WTC11 (cell line): ENCODE measurements around the gene NTN1. TPM values are rescaled to one million over a fixed set of nuclear protein-coding genes. Genes with fewer than 3 reads are reported as not detected.
A peak's percentile ranks its signal among the peaks of the same experiment; 100 is the strongest.

Source experiments
- ATAC-seq: fragments of 200-7000 bp; cut with Tn5 transposase; 2 replicates; pipeline ENCODE4 v1.10.0; 2021; ENCODE audit warnings: mild to moderate bottlenecking, moderate library complexity
- CTCF ChIA-PET: fragments of 300-600 bp; sonication (Branson Sonifier 250); formaldehyde crosslinking; loops from one replicate; lab custom pipeline; 2021; ENCODE audit warnings: antibody characterized with exemption; lab: Charles Lee
- POLR2A ChIA-PET: fragments of 350-600 bp; sonication (Branson Sonifier 250); formaldehyde crosslinking; loops from one replicate; lab custom pipeline; 2021; ENCODE audit warnings: antibody characterized with exemption; lab: Charles Lee
- DNase-seq: peaks from one replicate; pipeline ENCODE4 v3.0.0; 2021; ENCODE audit warnings: low spot score
- H3K27ac Mint-ChIP-seq: 2 replicates; pipeline ENCODE4 v1.8.0; 2021; ENCODE audit warnings: mixed read lengths
- H3K27me3 Mint-ChIP-seq: 2 replicates; pipeline ENCODE4 v1.8.0; 2021; ENCODE audit warnings: low read depth, mild to moderate bottlenecking, moderate library complexity, mixed read lengths
- H3K36me3 Mint-ChIP-seq: 2 replicates; pipeline ENCODE4 v1.8.0; 2021; ENCODE audit warnings: mixed read lengths
- H3K4me1 Mint-ChIP-seq: 2 replicates; pipeline ENCODE4 v1.8.0; 2022; ENCODE audit warnings: mixed read lengths
- H3K4me3 Mint-ChIP-seq: 2 replicates; pipeline ENCODE4 v1.8.0; 2021; ENCODE audit warnings: mild to moderate bottlenecking, moderate library complexity, mixed read lengths
- H3K9me3 Mint-ChIP-seq: 2 replicates; pipeline ENCODE4 v1.8.0; 2021; ENCODE audit warnings: mixed read lengths
- FOXP1 ChIP-seq: sonication (generic); formaldehyde crosslinking; IDR thresholded peaks from 2 replicates; pipeline ENCODE4 v1.8.0; 2022; ENCODE audit warnings: missing genetic modification reagents, mild to moderate bottlenecking, moderate library complexity, borderline replicate concordance
- GRHL2 ChIP-seq: fragments of 250-450 bp; sonication (Bioruptor Pico); IDR thresholded peaks from 2 replicates; pipeline ENCODE4 v1.8.0; 2022; ENCODE audit warnings: mild to moderate bottlenecking, moderate library complexity; ENCODE audit not compliant: insufficient replicate concordance, severe bottlenecking
- IRF2 ChIP-seq: sonication (generic); formaldehyde crosslinking; IDR thresholded peaks from 2 replicates; pipeline ENCODE4 v1.8.0; 2022; ENCODE audit warnings: low read depth, missing genetic modification reagents, borderline replicate concordance
- JAZF1 ChIP-seq: fragments of 250-450 bp; sonication (Bioruptor Pico); IDR thresholded peaks from 2 replicates; pipeline ENCODE4 v1.9.0; 2021; ENCODE audit warnings: moderate library complexity, mild to moderate bottlenecking, inconsistent platforms
- MYBL2 ChIP-seq: sonication (generic); formaldehyde crosslinking; IDR thresholded peaks from 2 replicates; pipeline ENCODE4 v1.8.1; 2023; ENCODE audit warnings: mild to moderate bottlenecking, moderate library complexity, missing genetic modification reagents
- NR3C1 ChIP-seq: sonication (generic); formaldehyde crosslinking; conservative IDR thresholded peaks from 2 replicates; pipeline ENCODE4 v1.8.1; 2023; ENCODE audit warnings: low read depth, mild to moderate bottlenecking, missing genetic modification reagents
- OVOL2 ChIP-seq: fragments of 250-450 bp; sonication (Bioruptor Pico); IDR thresholded peaks from 2 replicates; pipeline ENCODE4 v1.9.0; 2021; ENCODE audit warnings: mild to moderate bottlenecking, borderline replicate concordance
- RELA ChIP-seq: sonication (generic); formaldehyde crosslinking; IDR thresholded peaks from 2 replicates; pipeline ENCODE4 v1.8.1; 2022; ENCODE audit warnings: missing genetic modification reagents, mild to moderate bottlenecking, borderline replicate concordance
- RORB ChIP-seq: fragments of 250-450 bp; sonication (Bioruptor Pico); IDR thresholded peaks from 2 replicates; pipeline ENCODE4 v1.9.0; 2021; ENCODE audit warnings: mild to moderate bottlenecking
- SP1 ChIP-seq: sonication (generic); formaldehyde crosslinking; conservative IDR thresholded peaks from 2 replicates; pipeline ENCODE4 v1.8.1; 2022; ENCODE audit warnings: missing genetic modification reagents
- TEAD4 ChIP-seq: sonication (generic); formaldehyde crosslinking; IDR thresholded peaks from 2 replicates; pipeline ENCODE4 v1.8.0; 2022; ENCODE audit warnings: mild to moderate bottlenecking, missing genetic modification reagents
- ZNF138 ChIP-seq: sonication (generic); formaldehyde crosslinking; conservative IDR thresholded peaks from 2 replicates; pipeline ENCODE4 v1.8.1; 2022; ENCODE audit warnings: mild to moderate bottlenecking, moderate library complexity, missing genetic modification reagents
- ZNF416 ChIP-seq: fragments of 250-450 bp; sonication (Bioruptor Pico); IDR thresholded peaks from 2 replicates; pipeline ENCODE4 v1.9.0; 2021; ENCODE audit warnings: mild to moderate bottlenecking, inconsistent platforms
- total RNA-seq: library from RNA; stranded (reverse); gene quantifications from 3 replicates; pipeline ENCODE4 v1.2.3, GENCODE V29; 2021
- TF ChIP-seq, protein P1 (sequence below): sonication (generic); formaldehyde crosslinking; IDR thresholded peaks from 2 replicates; pipeline ENCODE4 v1.8.0; 2022; ENCODE audit warnings: mild to moderate bottlenecking, missing genetic modification reagents
- TF ChIP-seq, protein P2 (sequence below): fragments of 200-600 bp; IDR thresholded peaks from 2 replicates; pipeline ENCODE4 v1.8.0; 2022; ENCODE audit warnings: antibody characterized with exemption
- TF ChIP-seq, protein P3 (sequence below): sonication (generic); formaldehyde crosslinking; IDR thresholded peaks from 2 replicates; pipeline ENCODE4 v1.8.1; 2023; ENCODE audit warnings: mild to moderate bottlenecking, moderate library complexity, missing genetic modification reagents

The NTN1 gene
- total RNA-seq, 1 experiment from 2014 or later = 5.5 TPM

DNA sequence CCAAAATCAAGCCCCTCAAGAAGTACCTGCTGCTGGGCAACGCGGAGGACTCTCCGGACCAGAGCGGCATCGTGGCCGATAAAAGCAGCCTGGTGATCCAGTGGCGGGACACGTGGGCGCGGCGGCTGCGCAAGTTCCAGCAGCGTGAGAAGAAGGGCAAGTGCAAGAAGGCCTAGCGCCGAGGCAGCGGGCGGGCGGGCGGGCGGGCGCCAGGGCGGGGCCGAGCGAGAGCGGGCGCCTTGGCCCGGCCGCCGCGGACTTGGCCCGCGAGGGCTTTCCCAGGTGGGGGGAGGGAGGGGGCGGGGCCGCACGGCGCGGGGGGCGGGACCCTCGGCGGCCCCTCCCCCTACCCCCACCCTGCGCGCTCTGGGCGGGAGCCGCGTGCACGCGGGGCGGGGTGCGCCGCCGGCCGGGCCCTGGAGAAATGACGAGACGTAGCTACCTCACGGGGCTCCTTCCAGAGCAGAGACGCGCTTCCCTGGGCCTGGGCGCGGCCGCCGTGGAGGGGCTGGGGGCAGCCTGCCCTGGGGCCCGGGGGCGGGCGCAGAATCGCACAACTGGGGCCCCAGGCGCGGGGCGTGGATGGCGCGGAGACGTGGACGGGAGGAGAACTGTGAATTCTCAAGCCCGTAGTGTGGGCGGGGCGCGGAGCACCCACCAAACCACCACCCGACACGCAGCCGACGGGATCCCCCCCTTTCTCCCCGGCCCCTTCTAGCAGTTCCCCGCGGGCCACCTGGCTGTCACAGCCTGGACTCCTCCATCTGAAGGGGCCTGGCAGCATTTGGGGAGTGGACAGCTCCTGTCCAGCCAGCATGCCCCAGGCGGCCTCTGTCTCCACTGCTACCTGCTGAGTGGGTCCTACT is 218.7 kb downstream of the NTN1 start:
- Mint-ChIP-seq H3K4me3 (peak overlapping the region; percentile 66), H3K36me3 (no peaks in the 10 kb centered on the region), H3K4me1 (peaks cover 42% of the 10 kb centered on the region), H3K9me3 (no peaks in the 10 kb centered on the region), H3K27me3 (peaks cover 17% of the 10 kb centered on the region), H3K27ac (no peak overlapping the region)
- ATAC-seq (peak; percentile 56), DNase-seq (peak; percentile 61)
- ChIA-PET CTCF (interaction anchor here (0.7 to 2.0 kb wide), 6 partner anchors 10 to 314 kb away, joined by 3 to 6 read pairs (median 4); no protein-coding TSS in a partner anchor), POLR2A (no interaction called here)
- TF ChIP-seq NR3C1 (CRISPR knock-in tag) (no peak), MYBL2 (CRISPR knock-in tag) (no peak), SP1 (CRISPR knock-in tag) (0 out of 2 replicates have a peak, but pooled peaks have one; percentile 31)
- TF ChIP-seq, protein P1, sequence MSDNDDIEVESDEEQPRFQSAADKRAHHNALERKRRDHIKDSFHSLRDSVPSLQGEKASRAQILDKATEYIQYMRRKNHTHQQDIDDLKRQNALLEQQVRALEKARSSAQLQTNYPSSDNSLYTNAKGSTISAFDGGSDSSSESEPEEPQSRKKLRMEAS (CRISPR knock-in tag) = peak; percentile 10; the same call in 1 of the 2 replicates

DNA sequence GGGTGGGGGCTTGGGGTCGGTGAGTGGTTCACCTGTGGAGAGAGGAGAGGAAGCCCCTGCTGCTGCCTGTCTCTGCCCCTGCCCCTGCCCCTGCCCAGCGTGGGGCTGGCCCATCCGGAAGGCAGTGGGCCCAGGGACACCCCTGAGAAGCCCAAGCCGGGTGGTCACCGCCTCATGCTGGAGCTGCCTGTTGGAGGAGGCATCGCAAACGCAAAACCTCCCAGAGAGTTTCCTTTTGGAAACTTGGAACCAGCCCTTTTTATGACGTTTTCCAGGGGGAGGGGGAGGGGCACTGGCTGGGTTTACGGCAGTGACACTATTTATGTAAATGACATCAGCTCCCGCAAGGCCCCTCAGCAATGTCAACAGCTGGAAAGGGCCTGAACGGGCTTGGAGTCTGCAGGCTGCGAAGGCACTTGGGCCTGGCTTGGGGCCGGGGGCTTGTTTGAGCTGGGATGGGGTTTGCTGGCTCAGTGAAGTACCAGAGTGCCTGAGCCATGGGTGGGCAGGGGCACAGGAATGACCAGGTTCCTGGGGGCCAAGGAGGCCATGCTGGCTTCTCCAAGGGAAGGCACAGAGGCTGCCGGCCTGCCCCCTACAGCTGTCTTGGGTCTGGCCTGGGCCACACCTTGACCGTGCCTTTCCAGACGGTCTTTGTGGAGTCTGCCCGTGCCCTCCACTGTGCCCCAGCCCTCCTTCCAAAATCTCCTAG is 219.5 kb downstream of the NTN1 start:
- ATAC-seq (peak; percentile 24), DNase-seq (peak; percentile 65)
- POLR2A ChIA-PET = interaction anchor here (0.6 kb wide), 1 partner anchor 159 kb away, joined by 4 read pairs; no protein-coding TSS in a partner anchor
- 0 out of 2 replicates have a peak, but pooled peaks have one; percentile 33 for TF ChIP-seq RELA (CRISPR knock-in tag)
- no peak for TF ChIP-seq IRF2
- Mint-ChIP-seq H3K4me3 (peak overlapping the region; percentile 59), H3K4me1 (peaks cover 45% of the 10 kb centered on the region), H3K36me3 (no peaks in the 10 kb centered on the region), H3K27me3 (peaks cover 17% of the 10 kb centered on the region), H3K27ac (no peak overlapping the region), H3K9me3 (no peaks in the 10 kb centered on the region)
- CTCF ChIA-PET = interaction anchor here (0.7 to 2.0 kb wide), 7 partner anchors 9 to 314 kb away, joined by 3 to 6 read pairs (median 3); no protein-coding TSS in a partner anchor

DNA sequence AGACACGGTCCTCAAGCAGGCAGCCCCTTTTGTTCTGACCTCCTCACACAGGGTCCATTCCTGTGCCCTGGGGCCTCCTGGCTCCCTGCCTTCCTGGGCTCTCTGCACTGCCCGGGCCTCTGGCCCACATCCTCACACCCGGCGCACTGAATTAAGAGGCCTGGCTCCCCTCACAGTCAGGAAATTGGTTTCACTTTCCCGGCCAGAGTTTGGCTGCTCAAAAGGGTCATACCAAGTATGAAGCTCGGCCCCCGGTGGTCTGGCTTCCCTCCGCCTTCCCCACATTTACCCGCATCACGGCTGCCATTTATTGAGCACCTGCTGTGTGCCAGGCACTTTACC is 220.0 kb downstream of the NTN1 start:
- Mint-ChIP-seq H3K36me3 (no peaks in the 10 kb centered on the region), H3K27me3 (peaks cover 17% of the 10 kb centered on the region), H3K4me3 (0 out of 2 replicates have a peak overlapping the region, but pooled peaks have one; percentile 1), H3K9me3 (no peaks in the 10 kb centered on the region), H3K27ac (peak overlapping the region; percentile 70; the same call in 1 of the 2 replicates), H3K4me1 (peaks cover 47% of the 10 kb centered on the region)
- DNase-seq (no peak), ATAC-seq (peak; percentile 3; the same call in 1 of the 2 replicates)
- ChIA-PET CTCF (interaction anchor here (1.2 to 2.0 kb wide), 3 partner anchors 9 to 243 kb away, joined by 3 to 6 read pairs (median 3); no protein-coding TSS in a partner anchor), POLR2A (interaction anchor here (0.6 kb wide), 1 partner anchor 159 kb away, joined by 4 read pairs; no protein-coding TSS in a partner anchor)
- TF ChIP-seq ZNF416 (CRISPR knock-in tag) (no peak), FOXP1 (no peak), GRHL2 (CRISPR knock-in tag) (no peak), RORB (CRISPR knock-in tag) (no peak), OVOL2 (CRISPR knock-in tag) (no peak), TEAD4 (CRISPR knock-in tag) (no peak), ZNF138 (CRISPR knock-in tag) (no peak), JAZF1 (CRISPR knock-in tag) (no peak)
- TF ChIP-seq, protein P2, sequence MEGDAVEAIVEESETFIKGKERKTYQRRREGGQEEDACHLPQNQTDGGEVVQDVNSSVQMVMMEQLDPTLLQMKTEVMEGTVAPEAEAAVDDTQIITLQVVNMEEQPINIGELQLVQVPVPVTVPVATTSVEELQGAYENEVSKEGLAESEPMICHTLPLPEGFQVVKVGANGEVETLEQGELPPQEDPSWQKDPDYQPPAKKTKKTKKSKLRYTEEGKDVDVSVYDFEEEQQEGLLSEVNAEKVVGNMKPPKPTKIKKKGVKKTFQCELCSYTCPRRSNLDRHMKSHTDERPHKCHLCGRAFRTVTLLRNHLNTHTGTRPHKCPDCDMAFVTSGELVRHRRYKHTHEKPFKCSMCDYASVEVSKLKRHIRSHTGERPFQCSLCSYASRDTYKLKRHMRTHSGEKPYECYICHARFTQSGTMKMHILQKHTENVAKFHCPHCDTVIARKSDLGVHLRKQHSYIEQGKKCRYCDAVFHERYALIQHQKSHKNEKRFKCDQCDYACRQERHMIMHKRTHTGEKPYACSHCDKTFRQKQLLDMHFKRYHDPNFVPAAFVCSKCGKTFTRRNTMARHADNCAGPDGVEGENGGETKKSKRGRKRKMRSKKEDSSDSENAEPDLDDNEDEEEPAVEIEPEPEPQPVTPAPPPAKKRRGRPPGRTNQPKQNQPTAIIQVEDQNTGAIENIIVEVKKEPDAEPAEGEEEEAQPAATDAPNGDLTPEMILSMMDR = no peak
- TF ChIP-seq, protein P3, sequence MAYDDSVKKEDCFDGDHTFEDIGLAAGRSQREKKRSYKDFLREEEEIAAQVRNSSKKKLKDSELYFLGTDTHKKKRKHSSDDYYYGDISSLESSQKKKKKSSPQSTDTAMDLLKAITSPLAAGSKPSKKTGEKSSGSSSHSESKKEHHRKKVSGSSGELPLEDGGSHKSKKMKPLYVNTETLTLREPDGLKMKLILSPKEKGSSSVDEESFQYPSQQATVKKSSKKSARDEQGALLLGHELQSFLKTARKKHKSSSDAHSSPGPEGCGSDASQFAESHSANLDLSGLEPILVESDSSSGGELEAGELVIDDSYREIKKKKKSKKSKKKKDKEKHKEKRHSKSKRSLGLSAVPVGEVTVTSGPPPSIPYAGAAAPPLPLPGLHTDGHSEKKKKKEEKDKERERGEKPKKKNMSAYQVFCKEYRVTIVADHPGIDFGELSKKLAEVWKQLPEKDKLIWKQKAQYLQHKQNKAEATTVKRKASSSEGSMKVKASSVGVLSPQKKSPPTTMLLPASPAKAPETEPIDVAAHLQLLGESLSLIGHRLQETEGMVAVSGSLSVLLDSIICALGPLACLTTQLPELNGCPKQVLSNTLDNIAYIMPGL = no peak
